PC-3 (cell line): Measurements from ENCODE around the gene HSD3B7.

Experiments
- CTCF ChIP-seq: fragments of 300-600 bp; sonication (generic); conservative IDR thresholded peaks from 2 replicates; pipeline ENCODE4 v1.5.1; 2017; ENCODE audit warnings: antibody characterized with exemption, low read depth, mild to moderate bottlenecking, low read length
- EZH2phosphoT487 ChIP-seq: fragments of 300-600 bp; sonication (generic); IDR thresholded peaks from 2 replicates; pipeline ENCODE4 v1.6.1; 2018; ENCODE audit warnings: mild to moderate bottlenecking, antibody characterized with exemption, low read length, borderline replicate concordance

GRCh38 chr16:30964574-30965226, 20.3 kb upstream of the HSD3B7 start:
- TF ChIP-seq EZH2phosphoT487 = no peak
- TF ChIP-seq CTCF = no peak
